Measurements from ENCODE around the gene STAT6. TPM values are rescaled to one million over a fixed set of nuclear protein-coding genes. Genes with fewer than 3 reads are reported as not detected.

The STAT6 gene
- total and polyA plus RNA-seq, 2 donors (not counting 3 experiments of a cell fraction or from before 2014, with no cell fraction given) = 136 to 147 TPM

- Histone ChIP-seq H3K27ac (ENCODE audit: insufficient read depth, low read depth, low read length) (no peak overlapping the region), H2AFZ (ENCODE audit: low read depth, low read length) (no peak overlapping the region), H3K4me1 (ENCODE audit: control insufficient read depth, extremely low read depth, insufficient read depth, low read length) (no peaks in the 10 kb centered on the region), H3K9me3 (replicated peaks; ENCODE audit: control insufficient read depth, insufficient read depth, low read length) (no peaks in the 10 kb centered on the region), H3K79me2 (ENCODE audit: control insufficient read depth, insufficient read depth, low read length) (no peaks in the 10 kb centered on the region), H3K9me1 (replicated peaks; ENCODE audit: control insufficient read depth, extremely low read depth, insufficient read depth, low read length) (no peaks in the 10 kb centered on the region), H3K4me2 (ENCODE audit: insufficient read depth, low read length) (no peak overlapping the region), H3K4me3 (replicated peaks in 1 of 3; ENCODE audit: insufficient read depth in 1 of 3, low read depth in 1 of 3, low read length in 3 of 3) (no peak overlapping the region), H3K27me3 (ENCODE audit: control insufficient read depth in 2 of 2, insufficient read depth in 2 of 2, low read length in 2 of 2) (no peaks in the 10 kb centered on the region), H3K36me3 (ENCODE audit: control insufficient read depth in 2 of 2, extremely low read depth in 1 of 2, insufficient read depth in 2 of 2, low read length in 2 of 2) (no peaks in the 10 kb centered on the region), H4K20me1 (replicated peaks; ENCODE audit: control insufficient read depth, extremely low read depth, insufficient read depth, low read length) (no peaks in the 10 kb centered on the region), H3K9ac (replicated peaks; ENCODE audit: extremely low read depth, insufficient read depth, low read length) (no peak overlapping the region)
- no peak for FAIRE-seq
- no peak for TF ChIP-seq MAX (IDR thresholded peaks at IDR 0.05; ENCODE audit: insufficient read depth, insufficient read length)
- no peak for TF ChIP-seq GATA2 (IDR thresholded peaks at IDR 0.05; ENCODE audit: insufficient read depth, insufficient read length, low read depth, low read length)
- DNase-seq (ENCODE audit: low read depth, low spot score) = no peak
- ChIA-PET CTCF (interaction anchor here (1.0 kb wide), 1 partner anchor 29 kb away, joined by 3 read pairs; no protein-coding TSS in a partner anchor), POLR2A (no interaction called here)
- intact Hi-C loops (cut with micrococcal nuclease) = no loop called here
- no TSS peak for BruUV-seq (replicated peaks)
- dilution Hi-C loops (cut with MboI; ENCODE audit: extremely low pct_ligation_motif_present, low sequenced_read_pairs) = no loop called here
These were observed 42.3 kb upstream of the STAT6 start for GRCh38 chr12:57153415-57153997.

DNA sequence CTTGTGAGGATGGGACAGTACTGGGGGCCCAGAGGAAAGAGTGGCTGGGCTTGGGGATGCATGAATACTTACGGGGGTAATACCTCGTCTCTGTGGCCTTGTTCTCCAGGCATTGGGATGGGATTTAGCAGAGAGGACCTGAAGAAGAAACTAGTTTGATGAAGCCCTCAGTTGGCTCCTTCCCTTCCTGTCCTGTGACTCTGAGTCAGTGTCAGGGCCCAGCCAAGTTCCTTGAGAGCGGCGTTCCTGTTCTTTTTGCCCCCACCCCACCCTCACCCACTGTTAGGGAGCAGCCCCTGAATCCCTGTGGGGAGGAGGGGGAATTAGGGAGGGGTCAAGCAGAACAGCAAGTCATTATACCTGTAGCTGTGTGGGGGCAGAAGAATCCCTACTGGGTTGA lies 41.5 kb upstream of the STAT6 start:
- dilution Hi-C loops (cut with MboI; ENCODE audit: extremely low pct_ligation_motif_present, low sequenced_read_pairs) (no loop called here), intact Hi-C loops (cut with micrococcal nuclease) (no loop called here)
- Histone ChIP-seq H3K9ac (replicated peaks; ENCODE audit: extremely low read depth, insufficient read depth, low read length) (no peak overlapping the region), H4K20me1 (replicated peaks; ENCODE audit: control insufficient read depth, extremely low read depth, insufficient read depth, low read length) (no peaks in the 10 kb centered on the region), H2AFZ (ENCODE audit: low read depth, low read length) (no peak overlapping the region), H3K4me3 (replicated peaks in 1 of 3; ENCODE audit: insufficient read depth in 1 of 3, low read depth in 1 of 3, low read length in 3 of 3) (no peak overlapping the region), H3K4me2 (ENCODE audit: insufficient read depth, low read length) (no peak overlapping the region), H3K27ac (ENCODE audit: insufficient read depth, low read depth, low read length) (no peak overlapping the region), H3K9me3 (replicated peaks; ENCODE audit: control insufficient read depth, insufficient read depth, low read length) (no peaks in the 10 kb centered on the region), H3K4me1 (ENCODE audit: control insufficient read depth, extremely low read depth, insufficient read depth, low read length) (peaks cover 2% of the 10 kb centered on the region), H3K36me3 (ENCODE audit: control insufficient read depth in 2 of 2, extremely low read depth in 1 of 2, insufficient read depth in 2 of 2, low read length in 2 of 2) (no peaks in the 10 kb centered on the region), H3K9me1 (replicated peaks; ENCODE audit: control insufficient read depth, extremely low read depth, insufficient read depth, low read length) (no peaks in the 10 kb centered on the region), H3K79me2 (ENCODE audit: control insufficient read depth, insufficient read depth, low read length) (no peaks in the 10 kb centered on the region), H3K27me3 (ENCODE audit: control insufficient read depth in 2 of 2, insufficient read depth in 2 of 2, low read length in 2 of 2) (no peaks in the 10 kb centered on the region)
- no peak for TF ChIP-seq MYC (IDR thresholded peaks at IDR 0.05; ENCODE audit: low read depth, low read length)
- no peak for TF ChIP-seq POLR2A (IDR thresholded peaks at IDR 0.05; ENCODE audit: low read depth, low read length)
- no peak for TF ChIP-seq JUN (IDR thresholded peaks at IDR 0.05; ENCODE audit: borderline replicate concordance, insufficient read depth, insufficient read length, low read depth)
- no TSS peak for BruUV-seq (replicated peaks)
- POLR2A ChIA-PET = no interaction called here
- no peak for FAIRE-seq
- no peak for DNase-seq (ENCODE audit: low read depth, low spot score)
- CTCF ChIA-PET = interaction anchor here (1.0 to 1.4 kb wide), 4 partner anchors 17 to 28 kb away, joined by 3 to 5 read pairs (median 4); no protein-coding TSS in a partner anchor

All from endothelial cell of umbilical vein (primary cell).